GM08714 (cell line): ENCODE data around the gene RNH1.

Experiments used
- H3K4me3 ChIP-seq: fragments of 200-500 bp; sonication (Bioruptor generic); 2 replicates; pipeline ENCODE4 v1.5.1; 2014; ENCODE audit warnings: mild to moderate bottlenecking, low read length, inconsistent platforms
- ZNF274 ChIP-seq: IDR thresholded peaks from 2 replicates; pipeline ENCODE4 v1.6.1; 2012; ENCODE audit warnings: mild to moderate bottlenecking, low read depth, low read length

The RNH1 gene

GRCh38 chr11:516400-516799 is 9.4 kb upstream of the RNH1 start:
- H3K4me3 ChIP-seq: no peak overlapping the region
- no peak for TF ChIP-seq ZNF274

- TF ChIP-seq ZNF274: no peak
- H3K4me3 ChIP-seq: no peak overlapping the region
These were observed 8.1 kb upstream of the RNH1 start for GRCh38 chr11:515131-515530.

GRCh38 chr11:514606-515005 is 7.6 kb upstream of the RNH1 start:
- H3K4me3 ChIP-seq: no peak overlapping the region

GRCh38 chr11:512761-513595 is 5.9 kb upstream of the RNH1 start:
- TF ChIP-seq ZNF274: no peak

More at GRCh38 chr11:514606-515005, 7.6 kb upstream of the RNH1 start:
- no peak for TF ChIP-seq ZNF274

GRCh38 chr11:508956-509355 is 1.9 kb upstream of the RNH1 start:
- no peak for TF ChIP-seq ZNF274

More at GRCh38 chr11:512761-513595, 5.9 kb upstream of the RNH1 start:
- H3K4me3 ChIP-seq: no peak overlapping the region

GRCh38 chr11:507727-508515 is 879 bp upstream of the RNH1 start:
- peak overlapping the region; percentile 84; the same call in 1 of the 2 replicates for H3K4me3 ChIP-seq
- no peak for TF ChIP-seq ZNF274

More at GRCh38 chr11:508956-509355, 1.9 kb upstream of the RNH1 start:
- H3K4me3 ChIP-seq: no peak overlapping the region

- H3K4me3 ChIP-seq: peak overlapping the region; percentile 86
- TF ChIP-seq ZNF274: no peak
These were observed 626 bp downstream of the RNH1 start for GRCh38 chr11:506238-506994.

- peak overlapping the region; percentile 42; the same call in 1 of the 2 replicates for H3K4me3 ChIP-seq
- TF ChIP-seq ZNF274: no peak
These were observed 2.1 kb downstream of the RNH1 start for GRCh38 chr11:504994-505344.

- TF ChIP-seq ZNF274: no peak
- peak overlapping the region; percentile 42; the same call in 1 of the 2 replicates for H3K4me3 ChIP-seq
These were observed 2.7 kb downstream of the RNH1 start for GRCh38 chr11:504053-504993.

- no peak overlapping the region; the same call in 1 of the 2 replicates for H3K4me3 ChIP-seq
- TF ChIP-seq ZNF274: no peak
These were observed 3.7 kb downstream of the RNH1 start for GRCh38 chr11:503179-503981.

GRCh38 chr11:502288-503178 is 4.5 kb downstream of the RNH1 start:
- TF ChIP-seq ZNF274: no peak
- H3K4me3 ChIP-seq: no peak overlapping the region
